Esophagus squamous epithelium (tissue), 4 donors: ENCODE data around the gene STOML1.

Experiments used
- CTCF ChIP-seq, 6 experiments: fragments of 450-650 bp in 4 of 6; fragments of 200-600 bp in 2 of 6; sonication (generic) in 2 of 6; IDR thresholded peaks; one replicate each; pipeline ENCODE4 v1.5.1; 2016 to 2019; ENCODE audit warnings: antibody characterized with exemption in 6 of 6, mild to moderate bottlenecking in 4 of 6, moderate library complexity in 4 of 6
- POLR2A ChIP-seq, 4 donors: fragments of 450-650 bp; IDR thresholded peaks; one replicate each; pipeline ENCODE4 v1.6.1; 2017; ENCODE audit warnings: antibody characterized with exemption in 4 of 4, mild to moderate bottlenecking in 4 of 4, moderate library complexity in 3 of 4

GRCh38 chr15:73988445-73988969 is 3.6 kb downstream of the STOML1 start:
- no peak for TF ChIP-seq CTCF (IDR thresholded peaks at IDR 0.05)
- TF ChIP-seq POLR2A (IDR thresholded peaks at IDR 0.05), result no peak
